CD4-positive, alpha-beta T cell (primary cell): ENCODE measurements around the gene OR5F1. TPM values are rescaled to one million over a fixed set of nuclear protein-coding genes. Genes with fewer than 3 reads are reported as not detected.

Experiments
- ATAC-seq: fragments of 200-7000 bp; cut with Tn5 transposase; one replicate; pipeline ENCODE4 v1.10.0; 2022; ENCODE audit warnings: mild to moderate bottlenecking; ENCODE audit not compliant: poor library complexity
- CTCF ChIA-PET: fragments of 350-600 bp; sonication (Branson Sonifier 250); formaldehyde crosslinking; loops from one replicate; lab custom pipeline; 2021; ENCODE audit warnings: antibody characterized with exemption, inconsistent platforms; lab: Charles Lee
- POLR2A ChIA-PET: fragments of 350-600 bp; sonication (Branson Sonifier 250); formaldehyde crosslinking; loops from one replicate; lab custom pipeline; 2021; ENCODE audit warnings: antibody characterized with exemption, inconsistent platforms; lab: Charles Lee
- DNase-seq, 14 experiments: peaks; one replicate each; pipeline ENCODE4 v3.0.0-alpha.2; 2013 to 2020; ENCODE audit warnings: mixed read lengths in 2 of 14
- H3K27ac ChIP-seq, 2 donors: one replicate each; pipeline versions ENCODE4 v1.5.1 to v1.7.0; 2013; ENCODE audit warnings: low read length in 2 of 2, low read depth in 1 of 2, mild to moderate bottlenecking in 1 of 2
- H3K27me3 ChIP-seq, 2 experiments: 1 replicate in 1 of 2; 2 replicates in 1 of 2; pipeline versions ENCODE4 v1.6.1 to v1.7.0; 2013; ENCODE audit warnings: low read length in 2 of 2, control low read depth in 1 of 2, mild to moderate bottlenecking in 1 of 2, moderate library complexity in 1 of 2; ENCODE audit not compliant: insufficient read depth in 2 of 2, control insufficient read depth in 1 of 2
- H3K36me3 ChIP-seq: one replicate; pipeline ENCODE4 v1.6.1; 2013; ENCODE audit warnings: low read length, control low read depth; ENCODE audit not compliant: insufficient read depth
- H3K4me1 ChIP-seq: one replicate; pipeline ENCODE4 v1.6.1; 2013; ENCODE audit warnings: low read length, control low read depth; ENCODE audit not compliant: insufficient read depth
- H3K4me3 ChIP-seq: one replicate; pipeline ENCODE4 v1.5.1; 2013; ENCODE audit warnings: mild to moderate bottlenecking, low read length, moderate library complexity
- H3K9me3 ChIP-seq, 2 experiments: 1 replicate in 1 of 2; 2 replicates in 1 of 2; pipeline versions ENCODE4 v1.6.1 to v1.7.0; 2013; ENCODE audit warnings: low read length in 2 of 2, mild to moderate bottlenecking in 2 of 2, control low read depth in 1 of 2, moderate library complexity in 1 of 2; ENCODE audit not compliant: control insufficient read depth in 1 of 2, insufficient read depth in 1 of 2
- H3K27ac Mint-ChIP-seq: one replicate; pipeline ENCODE4 v1.8.0; 2020; ENCODE audit warnings: mixed read lengths
- H3K27me3 Mint-ChIP-seq: one replicate; pipeline ENCODE4 v1.8.0; 2021; ENCODE audit warnings: mixed read lengths
- H3K36me3 Mint-ChIP-seq: one replicate; pipeline ENCODE4 v1.8.0; 2021; ENCODE audit warnings: low read depth, mixed read lengths
- H3K4me1 Mint-ChIP-seq: one replicate; pipeline ENCODE4 v1.8.0; 2021; ENCODE audit warnings: low read depth, mixed read lengths
- H3K4me3 Mint-ChIP-seq: one replicate; pipeline ENCODE4 v1.8.0; 2020; ENCODE audit warnings: mild to moderate bottlenecking, mixed read lengths
- H3K9me3 Mint-ChIP-seq: one replicate; pipeline ENCODE4 v1.8.0; 2020; ENCODE audit warnings: mixed read lengths
- CTCF ChIP-seq: fragments of 200-600 bp; IDR thresholded peaks from one replicate; pipeline ENCODE4 v1.8.0; 2022; ENCODE audit warnings: antibody characterized with exemption, mild to moderate bottlenecking
- intact Hi-C, 2 experiments: fragments of 100-400 bp; cut with DNase I in 1 of 2; cut with micrococcal nuclease in 1 of 2; formaldehyde crosslinking; loops; one replicate each; pipeline versions ENCODE4 v1.15.1 to v1.9.0; 2023 to 2025; cut with DNase I, micrococcal nuclease
- total RNA-seq, 174 experiments: library from RNA in 2 of 174; stranded (reverse) in 2 of 174; gene quantifications; one replicate each; pipeline ENCODE4 v1.2.3 and lab custom pipeline; 2021 to 2026

OR5F1 gene
- total RNA-seq, 2 experiments from 2014 or later = not detected

- H3K4me3 Mint-ChIP-seq = no peak overlapping the region
Observed at GRCh38 chr11:55967914-55968313, 26.5 kb downstream of the OR5F1 start.

GRCh38 chr11:55966391-55966790 is 28.0 kb downstream of the OR5F1 start:
- POLR2A ChIA-PET = no interaction called here
- CTCF ChIA-PET = no interaction called here
- ATAC-seq = no peak
- H3K9me3 ChIP-seq = peaks cover 0 to 12% of the 10 kb centered on the region in 2 experiments
- H3K27ac ChIP-seq = no peak overlapping the region
- no peaks in the 10 kb centered on the region for H3K27me3 ChIP-seq
- no peaks in the 10 kb centered on the region for H3K4me1 ChIP-seq
- Mint-ChIP-seq H3K4me1 (no peaks in the 10 kb centered on the region), H3K4me3 (no peak overlapping the region), H3K27ac (no peak overlapping the region), H3K9me3 (peaks cover 6% of the 10 kb centered on the region), H3K36me3 (no peaks in the 10 kb centered on the region), H3K27me3 (no peaks in the 10 kb centered on the region)
- H3K36me3 ChIP-seq = no peaks in the 10 kb centered on the region
- no peak for DNase-seq
- H3K4me3 ChIP-seq = no peak overlapping the region
- TF ChIP-seq CTCF = no peak
- intact Hi-C loops = no loop called here

More at GRCh38 chr11:55967914-55968313, 26.5 kb downstream of the OR5F1 start:
- H3K27me3 Mint-ChIP-seq = no peaks in the 10 kb centered on the region
- no peak for TF ChIP-seq CTCF
- DNase-seq (no peak), ATAC-seq (no peak)
- no peaks in the 10 kb centered on the region for H3K36me3 Mint-ChIP-seq
- no peak overlapping the region for H3K4me3 ChIP-seq
- no peak overlapping the region for H3K27ac Mint-ChIP-seq
- H3K27me3 ChIP-seq = no peaks in the 10 kb centered on the region
- ChIA-PET POLR2A (no interaction called here), CTCF (no interaction called here)
- peaks cover 7% of the 10 kb centered on the region for H3K9me3 Mint-ChIP-seq
- H3K9me3 ChIP-seq = peaks cover 0 to 14% of the 10 kb centered on the region in 2 experiments
- intact Hi-C loops = no loop called here
- H3K27ac ChIP-seq = no peak overlapping the region
- H3K4me1 ChIP-seq = no peaks in the 10 kb centered on the region
- H3K4me1 Mint-ChIP-seq = no peaks in the 10 kb centered on the region
- no peaks in the 10 kb centered on the region for H3K36me3 ChIP-seq

- H3K4me1 ChIP-seq = no peaks in the 10 kb centered on the region
- CTCF ChIA-PET = no interaction called here
- intact Hi-C loops = no loop called here
- H3K27me3 Mint-ChIP-seq = no peaks in the 10 kb centered on the region
- no peak overlapping the region for H3K4me3 Mint-ChIP-seq
- no peak for DNase-seq
- POLR2A ChIA-PET = no interaction called here
- no peaks in the 10 kb centered on the region for H3K27me3 ChIP-seq
- H3K4me1 Mint-ChIP-seq = no peaks in the 10 kb centered on the region
- no peak overlapping the region for H3K27ac Mint-ChIP-seq
- H3K9me3 Mint-ChIP-seq = no peaks in the 10 kb centered on the region
- H3K27ac ChIP-seq = no peak overlapping the region
- H3K9me3 ChIP-seq = peaks cover 0 to 9% of the 10 kb centered on the region in 2 experiments
- ATAC-seq = no peak
- H3K4me3 ChIP-seq = no peak overlapping the region
- TF ChIP-seq CTCF = no peak
- no peaks in the 10 kb centered on the region for H3K36me3 Mint-ChIP-seq
- no peaks in the 10 kb centered on the region for H3K36me3 ChIP-seq
Observed at GRCh38 chr11:55956521-55956920, 37.9 kb downstream of the OR5F1 start.
